Parathyroid adenoma (tissue), 2 donors: ENCODE data around the gene CMPK2.

Experiments
- H2AFZ ChIP-seq: fragments of 300-600 bp; sonication (generic); one replicate; pipeline ENCODE4 v1.7.0; 2017; ENCODE audit warnings: antibody characterized with exemption, mild to moderate bottlenecking
- H3K27ac ChIP-seq: fragments of 300-600 bp; sonication (generic); one replicate; pipeline ENCODE4 v1.7.0; 2017
- H3K27me3 ChIP-seq: fragments of 300-600 bp; sonication (generic); one replicate; pipeline ENCODE4 v1.7.0; 2017; ENCODE audit warnings: low read length; ENCODE audit not compliant: control insufficient read depth, insufficient read depth
- H3K36me3 ChIP-seq: fragments of 300-600 bp; sonication (generic); one replicate; pipeline ENCODE4 v1.7.0; 2017; ENCODE audit warnings: low read length; ENCODE audit not compliant: control insufficient read depth, insufficient read depth
- H3K4me1 ChIP-seq: fragments of 300-600 bp; sonication (generic); one replicate; pipeline ENCODE4 v1.7.0; 2017; ENCODE audit warnings: control low read depth
- H3K4me2 ChIP-seq: fragments of 300-600 bp; sonication (generic); one replicate; pipeline ENCODE4 v1.7.0; 2017; ENCODE audit warnings: low read length
- H3K4me3 ChIP-seq: fragments of 300-600 bp; sonication (generic); one replicate; pipeline ENCODE4 v1.7.0; 2017; ENCODE audit warnings: low read depth, low read length
- H3K79me2 ChIP-seq: fragments of 300-600 bp; sonication (generic); one replicate; pipeline ENCODE4 v1.7.0; 2017; ENCODE audit warnings: control low read depth
- H3K9ac ChIP-seq: fragments of 300-600 bp; sonication (generic); one replicate; pipeline ENCODE4 v1.7.0; 2017; ENCODE audit warnings: mild to moderate bottlenecking
- H3K9me3 ChIP-seq: fragments of 300-600 bp; sonication (generic); one replicate; pipeline ENCODE4 v1.7.0; 2017; ENCODE audit warnings: low read length; ENCODE audit not compliant: control insufficient read depth
- TF ChIP-seq, protein P1 (sequence below): fragments of 300-600 bp; sonication (generic); IDR thresholded peaks from one replicate; pipeline ENCODE4 v1.7.0; 2017; ENCODE audit warnings: antibody characterized with exemption, mild to moderate bottlenecking
- donor health status: primary hyperparathyroidism.

The CMPK2 gene

DNA sequence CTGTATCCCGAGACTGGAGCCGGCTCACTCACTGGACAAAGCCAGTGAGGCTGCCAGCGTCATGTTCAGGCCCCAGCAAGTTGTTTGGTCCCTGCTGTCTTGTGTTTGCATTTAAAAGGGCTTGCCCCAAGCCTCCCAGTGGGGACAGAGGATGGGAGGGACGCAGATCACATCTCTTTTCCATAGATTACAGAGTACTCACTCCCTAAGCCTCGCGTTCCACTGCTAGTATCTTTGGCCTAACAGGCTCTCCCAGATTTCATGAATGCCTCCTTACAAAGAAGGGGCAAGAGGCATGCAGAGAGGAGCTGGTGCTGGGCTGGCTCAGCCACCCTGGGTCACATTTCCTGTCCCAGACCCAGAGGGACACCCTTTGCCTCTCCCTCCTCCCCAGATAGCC is 59.1 kb downstream of the CMPK2 start:
- Histone ChIP-seq H3K4me2 (no peak overlapping the region), H3K79me2 (no peaks in the 10 kb centered on the region), H3K36me3 (no peaks in the 10 kb centered on the region), H3K9ac (no peak overlapping the region), H3K27ac (no peak overlapping the region), H3K4me1 (no peaks in the 10 kb centered on the region), H3K27me3 (no peaks in the 10 kb centered on the region), H2AFZ (no peak overlapping the region), H3K9me3 (no peaks in the 10 kb centered on the region), H3K4me3 (no peak overlapping the region)
- TF ChIP-seq, protein P1, sequence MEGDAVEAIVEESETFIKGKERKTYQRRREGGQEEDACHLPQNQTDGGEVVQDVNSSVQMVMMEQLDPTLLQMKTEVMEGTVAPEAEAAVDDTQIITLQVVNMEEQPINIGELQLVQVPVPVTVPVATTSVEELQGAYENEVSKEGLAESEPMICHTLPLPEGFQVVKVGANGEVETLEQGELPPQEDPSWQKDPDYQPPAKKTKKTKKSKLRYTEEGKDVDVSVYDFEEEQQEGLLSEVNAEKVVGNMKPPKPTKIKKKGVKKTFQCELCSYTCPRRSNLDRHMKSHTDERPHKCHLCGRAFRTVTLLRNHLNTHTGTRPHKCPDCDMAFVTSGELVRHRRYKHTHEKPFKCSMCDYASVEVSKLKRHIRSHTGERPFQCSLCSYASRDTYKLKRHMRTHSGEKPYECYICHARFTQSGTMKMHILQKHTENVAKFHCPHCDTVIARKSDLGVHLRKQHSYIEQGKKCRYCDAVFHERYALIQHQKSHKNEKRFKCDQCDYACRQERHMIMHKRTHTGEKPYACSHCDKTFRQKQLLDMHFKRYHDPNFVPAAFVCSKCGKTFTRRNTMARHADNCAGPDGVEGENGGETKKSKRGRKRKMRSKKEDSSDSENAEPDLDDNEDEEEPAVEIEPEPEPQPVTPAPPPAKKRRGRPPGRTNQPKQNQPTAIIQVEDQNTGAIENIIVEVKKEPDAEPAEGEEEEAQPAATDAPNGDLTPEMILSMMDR = no peak

DNA sequence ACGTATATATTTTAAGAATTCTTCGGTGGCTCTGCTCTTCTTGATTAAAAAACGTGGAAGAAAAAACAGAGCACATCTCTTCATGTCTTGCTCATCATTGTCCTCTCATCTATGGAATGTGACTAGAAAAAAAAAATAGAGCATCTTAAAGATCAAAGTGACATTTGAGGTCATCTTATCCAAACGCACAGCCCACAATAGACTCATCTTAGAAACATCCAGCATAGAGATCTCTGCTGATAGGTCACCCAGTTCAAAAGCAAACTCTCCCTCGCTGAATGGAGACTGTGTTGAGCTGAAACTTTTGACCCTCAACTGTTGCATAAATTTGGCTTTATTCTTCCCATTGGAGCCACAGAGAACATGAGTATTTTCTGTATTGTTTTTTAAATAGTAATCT is 65.2 kb downstream of the CMPK2 start:
- no peak overlapping the region for H3K9ac ChIP-seq
- H3K27me3 ChIP-seq = no peaks in the 10 kb centered on the region
- TF ChIP-seq, protein P1 = no peak
- no peaks in the 10 kb centered on the region for H3K79me2 ChIP-seq
- no peaks in the 10 kb centered on the region for H3K9me3 ChIP-seq
- no peak overlapping the region for H2AFZ ChIP-seq
- H3K4me3 ChIP-seq = no peak overlapping the region
- no peaks in the 10 kb centered on the region for H3K4me1 ChIP-seq
- no peaks in the 10 kb centered on the region for H3K36me3 ChIP-seq
- no peak overlapping the region for H3K27ac ChIP-seq
- H3K4me2 ChIP-seq = no peak overlapping the region
